HEK293 (cell line): Measurements from ENCODE around the gene RFXAP.

Experiments used
- CTCF ChIA-PET: fragments of 350-600 bp; formaldehyde crosslinking; extraction: SDS; loops from one replicate; lab custom pipeline; 2021; ENCODE audit warnings: antibody characterized with exemption; lab: Yijun Ruan, JAX
- POLR2A ChIA-PET: fragments of 300-600 bp; formaldehyde crosslinking; extraction: SDS; loops from one replicate; lab custom pipeline; 2020; ENCODE audit warnings: antibody characterized with exemption, inconsistent platforms; lab: Yijun Ruan, JAX
- H3K27ac ChIP-seq: fragments of 200-500 bp; sonication (Bioruptor generic); 2 replicates; pipeline ENCODE4 v1.5.1; 2014; ENCODE audit warnings: low read depth, low read length, control low read depth, inconsistent platforms; ENCODE audit errors: extremely low read depth
- H3K36me3 ChIP-seq, 2 experiments: fragments of 200-500 bp in 1 of 2; sonication (Bioruptor generic) in 1 of 2; 1 replicate in 1 of 2; 2 replicates in 1 of 2; pipeline ENCODE4 v1.5.1; 2014 to 2017; ENCODE audit warnings: inconsistent platforms in 2 of 2, low read length in 2 of 2; ENCODE audit not compliant: control insufficient read depth in 2 of 2, insufficient read depth in 1 of 2
- H3K4me1 ChIP-seq: fragments of 200-500 bp; sonication (Bioruptor generic); 2 replicates; pipeline ENCODE4 v1.5.1; 2014; ENCODE audit warnings: mild to moderate bottlenecking, low read length, inconsistent platforms; ENCODE audit not compliant: control insufficient read depth, insufficient read depth
- H3K4me3 ChIP-seq: 2 replicates; pipeline ENCODE4 v1.5.1; 2011; ENCODE audit warnings: low read depth, mild to moderate bottlenecking, control low read depth, low read length, moderate library complexity
- H3K9me3 ChIP-seq: fragments of 200-500 bp; sonication (Bioruptor generic); 2 replicates; pipeline ENCODE4 v1.5.1; 2014; ENCODE audit warnings: low read depth, low read length, inconsistent platforms; ENCODE audit not compliant: control insufficient read depth, insufficient read depth
- ATF2 ChIP-seq: fragments of 450-650 bp; formaldehyde crosslinking; IDR thresholded peaks from 2 replicates; pipeline ENCODE4 v1.5.1; 2016; ENCODE audit warnings: missing biosample characterization, missing genetic modification characterization, low read depth
- INSM2 ChIP-seq: fragments of 450-650 bp; formaldehyde crosslinking; IDR thresholded peaks from 2 replicates; pipeline ENCODE4 v1.5.1; 2016; ENCODE audit warnings: missing biosample characterization, missing genetic modification characterization
- KLF16 ChIP-seq: fragments of 450-650 bp; formaldehyde crosslinking; IDR thresholded peaks from 2 replicates; pipeline ENCODE4 v1.5.1; 2017; ENCODE audit warnings: missing biosample characterization, missing genetic modification characterization
- KLF8 ChIP-seq: fragments of 450-650 bp; formaldehyde crosslinking; IDR thresholded peaks from 2 replicates; pipeline ENCODE4 v1.5.1; 2016; ENCODE audit warnings: missing biosample characterization, missing genetic modification characterization
- OVOL3 ChIP-seq: fragments of 450-650 bp; formaldehyde crosslinking; IDR thresholded peaks from 2 replicates; pipeline ENCODE4 v1.5.1; 2016; ENCODE audit warnings: missing biosample characterization, missing genetic modification characterization
- SETDB1 ChIP-seq: IDR thresholded peaks from one replicate; pipeline ENCODE4 v1.6.1; 2017; ENCODE audit warnings: mild to moderate bottlenecking, low read length, moderate library complexity, mixed read lengths; ENCODE audit not compliant: insufficient read length
- TSHZ1 ChIP-seq: fragments of 450-650 bp; formaldehyde crosslinking; IDR thresholded peaks from 2 replicates; pipeline ENCODE4 v1.5.1; 2016; ENCODE audit warnings: missing biosample characterization, missing genetic modification characterization, borderline replicate concordance
- ZFHX2 ChIP-seq: fragments of 450-650 bp; formaldehyde crosslinking; conservative IDR thresholded peaks from 2 replicates; pipeline ENCODE4 v1.5.1; 2016; ENCODE audit warnings: missing biosample characterization, missing genetic modification characterization
- ZFP41 ChIP-seq: fragments of 450-650 bp; formaldehyde crosslinking; IDR thresholded peaks from 2 replicates; pipeline ENCODE4 v1.5.1; 2016; ENCODE audit warnings: missing biosample characterization, missing genetic modification characterization, borderline replicate concordance
- ZNF174 ChIP-seq: fragments of 450-650 bp; formaldehyde crosslinking; IDR thresholded peaks from 2 replicates; pipeline ENCODE4 v1.5.0; 2017; ENCODE audit warnings: missing biosample characterization, mild to moderate bottlenecking, missing genetic modification characterization
- ZNF23 ChIP-seq: fragments of 450-650 bp; formaldehyde crosslinking; IDR thresholded peaks from 2 replicates; pipeline ENCODE4 v1.5.1; 2016; ENCODE audit warnings: missing biosample characterization, missing genetic modification characterization, borderline replicate concordance
- ZNF391 ChIP-seq: fragments of 450-650 bp; formaldehyde crosslinking; IDR thresholded peaks from 2 replicates; pipeline ENCODE4 v1.5.1; 2016; ENCODE audit warnings: low read depth, missing biosample characterization, missing genetic modification characterization, borderline replicate concordance
- ZNF394 ChIP-seq: fragments of 450-650 bp; formaldehyde crosslinking; IDR thresholded peaks from 2 replicates; pipeline ENCODE4 v1.5.1; 2016; ENCODE audit warnings: missing biosample characterization, missing genetic modification characterization, mild to moderate bottlenecking, moderate library complexity, borderline replicate concordance
- ZNF423 ChIP-seq: fragments of 450-650 bp; formaldehyde crosslinking; IDR thresholded peaks from 2 replicates; pipeline ENCODE4 v1.5.1; 2016; ENCODE audit warnings: missing biosample characterization, missing genetic modification characterization
- ZNF501 ChIP-seq: fragments of 450-650 bp; formaldehyde crosslinking; IDR thresholded peaks from 2 replicates; pipeline ENCODE4 v1.5.1; 2016; ENCODE audit warnings: missing biosample characterization, missing genetic modification characterization
- ZNF544 ChIP-seq: fragments of 450-650 bp; formaldehyde crosslinking; IDR thresholded peaks from 2 replicates; pipeline ENCODE4 v1.5.0; 2017; ENCODE audit warnings: missing biosample characterization, missing genetic modification characterization
- ZNF548 ChIP-seq: fragments of 450-650 bp; formaldehyde crosslinking; IDR thresholded peaks from 2 replicates; pipeline ENCODE4 v1.5.1; 2016; ENCODE audit warnings: missing biosample characterization, missing genetic modification characterization
- ZNF555 ChIP-seq: fragments of 450-650 bp; formaldehyde crosslinking; conservative IDR thresholded peaks from 2 replicates; pipeline ENCODE4 v1.5.1; 2017; ENCODE audit warnings: missing biosample characterization, mild to moderate bottlenecking, missing genetic modification characterization, inconsistent platforms
- ZNF596 ChIP-seq: fragments of 450-650 bp; IDR thresholded peaks from 2 replicates; pipeline ENCODE4 v1.5.0; 2018; ENCODE audit warnings: missing biosample characterization, mild to moderate bottlenecking, missing genetic modification characterization, moderate library complexity
- ZNF626 ChIP-seq: fragments of 450-650 bp; sonication (Bioruptor Pico); formaldehyde crosslinking; IDR thresholded peaks from 2 replicates; pipeline ENCODE4 v1.5.1; 2018; ENCODE audit warnings: missing biosample characterization, missing genetic modification characterization, inconsistent platforms
- ZNF629 ChIP-seq: fragments of 450-650 bp; formaldehyde crosslinking; IDR thresholded peaks from 2 replicates; pipeline ENCODE4 v1.5.1; 2017; ENCODE audit warnings: missing biosample characterization, missing genetic modification characterization
- ZNF664 ChIP-seq: fragments of 450-650 bp; formaldehyde crosslinking; IDR thresholded peaks from 2 replicates; pipeline ENCODE4 v1.5.1; 2016; ENCODE audit warnings: missing biosample characterization, missing genetic modification characterization
- TF ChIP-seq, protein P1 (sequence below): fragments of 450-650 bp; formaldehyde crosslinking; IDR thresholded peaks from 2 replicates; pipeline ENCODE4 v1.5.1; 2016; ENCODE audit warnings: missing biosample characterization, missing genetic modification characterization
- TF ChIP-seq, protein P2 (sequence below): fragments of 450-650 bp; formaldehyde crosslinking; IDR thresholded peaks from 2 replicates; pipeline ENCODE4 v1.5.1; 2016; ENCODE audit warnings: missing biosample characterization, missing genetic modification characterization

Gene RFXAP

GRCh38 chr13:36770741-36771140, 48.3 kb upstream of the RFXAP start:
- ChIA-PET CTCF (interaction anchor here (0.6 to 0.7 kb wide), 2 partner anchors 27 to 68 kb away, joined by 4 read pairs; no protein-coding TSS in a partner anchor), POLR2A (no interaction called here)
- Histone ChIP-seq H3K36me3 (no peaks in the 10 kb centered on the region), H3K27ac (no peak overlapping the region), H3K9me3 (no peaks in the 10 kb centered on the region), H3K4me1 (no peaks in the 10 kb centered on the region), H3K4me3 (no peak overlapping the region)
- TF ChIP-seq ZNF596 (tag by site-specific recombination) (no peak), ZNF555 (tag by site-specific recombination) (no peak), INSM2 (tag by site-specific recombination) (no peak), ZFHX2 (tag by site-specific recombination) (no peak), OVOL3 (tag by site-specific recombination) (no peak), KLF16 (tag by site-specific recombination) (no peak), ZNF174 (tag by site-specific recombination) (no peak), ZNF394 (tag by site-specific recombination) (no peak), ZNF629 (no peak), ZNF423 (tag by site-specific recombination) (no peak), ZNF548 (tag by site-specific recombination) (no peak), ZNF626 (tag by site-specific recombination) (no peak), ATF2 (no peak), ZNF544 (tag by site-specific recombination) (no peak), SETDB1 (no peak)
- TF ChIP-seq, protein P1, sequence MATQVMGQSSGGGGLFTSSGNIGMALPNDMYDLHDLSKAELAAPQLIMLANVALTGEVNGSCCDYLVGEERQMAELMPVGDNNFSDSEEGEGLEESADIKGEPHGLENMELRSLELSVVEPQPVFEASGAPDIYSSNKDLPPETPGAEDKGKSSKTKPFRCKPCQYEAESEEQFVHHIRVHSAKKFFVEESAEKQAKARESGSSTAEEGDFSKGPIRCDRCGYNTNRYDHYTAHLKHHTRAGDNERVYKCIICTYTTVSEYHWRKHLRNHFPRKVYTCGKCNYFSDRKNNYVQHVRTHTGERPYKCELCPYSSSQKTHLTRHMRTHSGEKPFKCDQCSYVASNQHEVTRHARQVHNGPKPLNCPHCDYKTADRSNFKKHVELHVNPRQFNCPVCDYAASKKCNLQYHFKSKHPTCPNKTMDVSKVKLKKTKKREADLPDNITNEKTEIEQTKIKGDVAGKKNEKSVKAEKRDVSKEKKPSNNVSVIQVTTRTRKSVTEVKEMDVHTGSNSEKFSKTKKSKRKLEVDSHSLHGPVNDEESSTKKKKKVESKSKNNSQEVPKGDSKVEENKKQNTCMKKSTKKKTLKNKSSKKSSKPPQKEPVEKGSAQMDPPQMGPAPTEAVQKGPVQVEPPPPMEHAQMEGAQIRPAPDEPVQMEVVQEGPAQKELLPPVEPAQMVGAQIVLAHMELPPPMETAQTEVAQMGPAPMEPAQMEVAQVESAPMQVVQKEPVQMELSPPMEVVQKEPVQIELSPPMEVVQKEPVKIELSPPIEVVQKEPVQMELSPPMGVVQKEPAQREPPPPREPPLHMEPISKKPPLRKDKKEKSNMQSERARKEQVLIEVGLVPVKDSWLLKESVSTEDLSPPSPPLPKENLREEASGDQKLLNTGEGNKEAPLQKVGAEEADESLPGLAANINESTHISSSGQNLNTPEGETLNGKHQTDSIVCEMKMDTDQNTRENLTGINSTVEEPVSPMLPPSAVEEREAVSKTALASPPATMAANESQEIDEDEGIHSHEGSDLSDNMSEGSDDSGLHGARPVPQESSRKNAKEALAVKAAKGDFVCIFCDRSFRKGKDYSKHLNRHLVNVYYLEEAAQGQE (tag by site-specific recombination) = no peak

- ChIA-PET POLR2A (no interaction called here), CTCF (interaction anchor here (0.6 kb wide), 2 partner anchors 25 to 106 kb away, joined by 3 to 4 read pairs; no protein-coding TSS in a partner anchor)
- Histone ChIP-seq H3K36me3 (no peaks in the 10 kb centered on the region), H3K9me3 (no peaks in the 10 kb centered on the region), H3K27ac (no peak overlapping the region), H3K4me3 (no peak overlapping the region), H3K4me1 (no peaks in the 10 kb centered on the region)
- TF ChIP-seq ZNF391 = no peak
- no peak for TF ChIP-seq ZNF23 (tag by site-specific recombination)
- TF ChIP-seq ZNF394 (tag by site-specific recombination) = no peak
- TF ChIP-seq ZNF423 (tag by site-specific recombination) = no peak
- no peak for TF ChIP-seq ZNF664
- TF ChIP-seq KLF8 = no peak
- TF ChIP-seq ZFP41 (tag by site-specific recombination) = no peak
- TF ChIP-seq ZNF501 = no peak
- no peak for TF ChIP-seq TSHZ1 (tag by site-specific recombination)
- TF ChIP-seq, protein P2, sequence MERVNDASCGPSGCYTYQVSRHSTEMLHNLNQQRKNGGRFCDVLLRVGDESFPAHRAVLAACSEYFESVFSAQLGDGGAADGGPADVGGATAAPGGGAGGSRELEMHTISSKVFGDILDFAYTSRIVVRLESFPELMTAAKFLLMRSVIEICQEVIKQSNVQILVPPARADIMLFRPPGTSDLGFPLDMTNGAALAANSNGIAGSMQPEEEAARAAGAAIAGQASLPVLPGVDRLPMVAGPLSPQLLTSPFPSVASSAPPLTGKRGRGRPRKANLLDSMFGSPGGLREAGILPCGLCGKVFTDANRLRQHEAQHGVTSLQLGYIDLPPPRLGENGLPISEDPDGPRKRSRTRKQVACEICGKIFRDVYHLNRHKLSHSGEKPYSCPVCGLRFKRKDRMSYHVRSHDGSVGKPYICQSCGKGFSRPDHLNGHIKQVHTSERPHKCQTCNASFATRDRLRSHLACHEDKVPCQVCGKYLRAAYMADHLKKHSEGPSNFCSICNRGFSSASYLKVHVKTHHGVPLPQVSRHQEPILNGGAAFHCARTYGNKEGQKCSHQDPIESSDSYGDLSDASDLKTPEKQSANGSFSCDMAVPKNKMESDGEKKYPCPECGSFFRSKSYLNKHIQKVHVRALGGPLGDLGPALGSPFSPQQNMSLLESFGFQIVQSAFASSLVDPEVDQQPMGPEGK (tag by site-specific recombination) = no peak
Observed at GRCh38 chr13:36772853-36773252, 46.2 kb upstream of the RFXAP start.
